OCI-LY1 (cell line): Measurements from ENCODE around the gene YWHAH.

Experiments
- EZH2 ChIP-seq: fragments of 200-600 bp; sonication (generic), shearing (Covaris generic); IDR thresholded peaks from 2 replicates; pipeline ENCODE4 v1.8.0; 2017; ENCODE audit warnings: borderline replicate concordance, mixed run types, mild to moderate bottlenecking, antibody characterized with exemption, low read length, moderate library complexity, mixed read lengths
- TF ChIP-seq, protein P1 (sequence below): fragments of 200-600 bp; sonication (generic), shearing (Covaris generic); IDR thresholded peaks from 2 replicates; pipeline ENCODE4 v1.5.1; 2017; ENCODE audit warnings: mild to moderate bottlenecking, antibody characterized with exemption, low read length, moderate library complexity, mixed read lengths

DNA sequence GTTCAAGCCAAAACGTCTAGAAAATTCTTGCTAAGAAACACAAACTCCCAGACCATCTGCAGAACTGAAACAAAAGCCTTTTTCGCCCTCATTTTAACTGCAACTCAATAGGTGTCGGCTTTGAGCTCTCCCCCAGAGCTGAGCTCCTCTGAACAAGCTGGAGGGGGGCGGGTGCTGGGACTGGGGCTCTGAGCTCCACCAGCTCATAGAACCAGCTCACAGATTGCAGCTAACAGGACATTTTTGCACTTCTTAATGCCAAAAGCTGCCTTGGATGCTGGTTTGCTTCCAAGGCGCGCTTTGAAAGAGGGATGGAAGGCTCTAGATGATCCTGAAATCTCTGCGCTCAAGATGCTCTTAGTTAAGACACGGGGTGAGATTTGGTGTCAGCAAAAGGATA lies 6.0 kb upstream of the YWHAH start:
- TF ChIP-seq, protein P1, sequence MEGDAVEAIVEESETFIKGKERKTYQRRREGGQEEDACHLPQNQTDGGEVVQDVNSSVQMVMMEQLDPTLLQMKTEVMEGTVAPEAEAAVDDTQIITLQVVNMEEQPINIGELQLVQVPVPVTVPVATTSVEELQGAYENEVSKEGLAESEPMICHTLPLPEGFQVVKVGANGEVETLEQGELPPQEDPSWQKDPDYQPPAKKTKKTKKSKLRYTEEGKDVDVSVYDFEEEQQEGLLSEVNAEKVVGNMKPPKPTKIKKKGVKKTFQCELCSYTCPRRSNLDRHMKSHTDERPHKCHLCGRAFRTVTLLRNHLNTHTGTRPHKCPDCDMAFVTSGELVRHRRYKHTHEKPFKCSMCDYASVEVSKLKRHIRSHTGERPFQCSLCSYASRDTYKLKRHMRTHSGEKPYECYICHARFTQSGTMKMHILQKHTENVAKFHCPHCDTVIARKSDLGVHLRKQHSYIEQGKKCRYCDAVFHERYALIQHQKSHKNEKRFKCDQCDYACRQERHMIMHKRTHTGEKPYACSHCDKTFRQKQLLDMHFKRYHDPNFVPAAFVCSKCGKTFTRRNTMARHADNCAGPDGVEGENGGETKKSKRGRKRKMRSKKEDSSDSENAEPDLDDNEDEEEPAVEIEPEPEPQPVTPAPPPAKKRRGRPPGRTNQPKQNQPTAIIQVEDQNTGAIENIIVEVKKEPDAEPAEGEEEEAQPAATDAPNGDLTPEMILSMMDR = no peak
- TF ChIP-seq EZH2 = no peak
